Transverse colon (tissue), 4 donors: Measurements from ENCODE around the gene PPARA.

Experiments used
- EP300 ChIP-seq: sonication (generic); formaldehyde crosslinking; IDR thresholded peaks from one replicate; pipeline ENCODE4 v1.6.1; 2017; ENCODE audit warnings: antibody characterized with exemption, low read depth
- POLR2A ChIP-seq: fragments of 450-650 bp; IDR thresholded peaks from one replicate; pipeline ENCODE4 v1.6.1; 2016; ENCODE audit warnings: antibody characterized with exemption, mild to moderate bottlenecking, moderate library complexity
- POLR2AphosphoS5 ChIP-seq, 3 donors: sonication (generic); formaldehyde crosslinking; IDR thresholded peaks; one replicate each; pipeline ENCODE4 v1.6.1; 2016; ENCODE audit warnings: antibody characterized with exemption in 3 of 3
- TF ChIP-seq, protein P1 (sequence below), 5 experiments: fragments of 200-600 bp in 3 of 5; fragments of 450-650 bp in 2 of 5; sonication (generic) in 3 of 5; IDR thresholded peaks; 1 replicate in 2 of 5; 2 replicates in 3 of 5; pipeline ENCODE4 v1.5.1; 2016 to 2017; ENCODE audit warnings: antibody characterized with exemption in 5 of 5, inconsistent platforms in 3 of 5, mild to moderate bottlenecking in 2 of 5, moderate library complexity in 1 of 5

DNA sequence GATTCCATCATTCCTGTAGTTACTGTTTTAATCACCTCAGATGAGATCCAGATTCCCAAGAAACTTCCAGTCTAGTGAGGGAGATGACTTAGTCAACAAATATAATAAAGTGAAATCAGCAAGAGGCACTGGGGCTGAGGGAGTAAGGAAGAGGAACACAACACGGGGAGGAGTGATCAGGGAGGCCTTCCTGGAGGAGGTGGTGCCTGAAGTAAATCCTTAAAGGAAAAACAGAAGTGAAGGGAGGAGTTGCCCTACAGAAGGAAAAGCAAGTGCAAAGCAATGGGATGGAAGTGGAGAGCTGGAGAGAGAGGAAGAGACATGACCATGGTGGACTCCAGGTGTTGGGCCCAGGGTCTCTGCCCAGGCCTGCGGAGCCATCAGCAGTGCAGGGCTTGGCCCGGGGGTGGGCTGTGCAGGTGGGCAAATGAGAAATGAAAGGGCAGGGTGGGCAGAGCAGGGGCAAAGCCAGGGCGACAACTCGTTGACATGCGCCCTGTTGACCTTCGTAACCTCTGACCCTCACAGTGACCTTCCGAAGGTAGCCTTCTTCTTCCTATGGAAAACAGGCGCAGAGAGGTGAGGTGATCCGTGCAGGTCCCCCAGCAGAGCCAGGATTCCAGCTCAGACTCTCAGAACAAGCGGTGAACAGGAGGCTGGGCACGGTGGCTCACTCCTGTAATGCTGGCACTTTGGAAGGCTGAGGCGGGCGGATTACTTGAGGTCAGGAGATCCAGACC, 12.1 kb upstream of the PPARA start:
- TF ChIP-seq, protein P1, sequence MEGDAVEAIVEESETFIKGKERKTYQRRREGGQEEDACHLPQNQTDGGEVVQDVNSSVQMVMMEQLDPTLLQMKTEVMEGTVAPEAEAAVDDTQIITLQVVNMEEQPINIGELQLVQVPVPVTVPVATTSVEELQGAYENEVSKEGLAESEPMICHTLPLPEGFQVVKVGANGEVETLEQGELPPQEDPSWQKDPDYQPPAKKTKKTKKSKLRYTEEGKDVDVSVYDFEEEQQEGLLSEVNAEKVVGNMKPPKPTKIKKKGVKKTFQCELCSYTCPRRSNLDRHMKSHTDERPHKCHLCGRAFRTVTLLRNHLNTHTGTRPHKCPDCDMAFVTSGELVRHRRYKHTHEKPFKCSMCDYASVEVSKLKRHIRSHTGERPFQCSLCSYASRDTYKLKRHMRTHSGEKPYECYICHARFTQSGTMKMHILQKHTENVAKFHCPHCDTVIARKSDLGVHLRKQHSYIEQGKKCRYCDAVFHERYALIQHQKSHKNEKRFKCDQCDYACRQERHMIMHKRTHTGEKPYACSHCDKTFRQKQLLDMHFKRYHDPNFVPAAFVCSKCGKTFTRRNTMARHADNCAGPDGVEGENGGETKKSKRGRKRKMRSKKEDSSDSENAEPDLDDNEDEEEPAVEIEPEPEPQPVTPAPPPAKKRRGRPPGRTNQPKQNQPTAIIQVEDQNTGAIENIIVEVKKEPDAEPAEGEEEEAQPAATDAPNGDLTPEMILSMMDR (IDR thresholded peaks at IDR 0.05) = no peak
- TF ChIP-seq POLR2A (no peak), POLR2AphosphoS5 (IDR thresholded peaks at IDR 0.05) (no peak), EP300 (no peak)
